Neuron (in vitro differentiated cells): ENCODE measurements around the gene DNAH5.

Experiments
- H2AFZ ChIP-seq: one replicate; pipeline ENCODE4 v1.6.1; 2013; ENCODE audit warnings: low read depth, mild to moderate bottlenecking, inconsistent platforms, low read length, moderate library complexity
- H3K27me3 ChIP-seq: one replicate; pipeline ENCODE4 v1.6.1; 2013; ENCODE audit warnings: low read length; ENCODE audit not compliant: insufficient read depth
- H3K36me3 ChIP-seq: one replicate; pipeline ENCODE4 v1.6.1; 2013; ENCODE audit warnings: low read length; ENCODE audit not compliant: insufficient read depth
- H3K4me1 ChIP-seq: one replicate; pipeline ENCODE4 v1.6.1; 2013; ENCODE audit warnings: low read length; ENCODE audit not compliant: insufficient read depth
- H3K4me3 ChIP-seq: 2 replicates; pipeline ENCODE4 v1.5.1; 2013; ENCODE audit warnings: mild to moderate bottlenecking, low read length, moderate library complexity
- H3K9me3 ChIP-seq: one replicate; pipeline ENCODE4 v1.6.1; 2013; ENCODE audit warnings: low read length

Gene DNAH5

DNA sequence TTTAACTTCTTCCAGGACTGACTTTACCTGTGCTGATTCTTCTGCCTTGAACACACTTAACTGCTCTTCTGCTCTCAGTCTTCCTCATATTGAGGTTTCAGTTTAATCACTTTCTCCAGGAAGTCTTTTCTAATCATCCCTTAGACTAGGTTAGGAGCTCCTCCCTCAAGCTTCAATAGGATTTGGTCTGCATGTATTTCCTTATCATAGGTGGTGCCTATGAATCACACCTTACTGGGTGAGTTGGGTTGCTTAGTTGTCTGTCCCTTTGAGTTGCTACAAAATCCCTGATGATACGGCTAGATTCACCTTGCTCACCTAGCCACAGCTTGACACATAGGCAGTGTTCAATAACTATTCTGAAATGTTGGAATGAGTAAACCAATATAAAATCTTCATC lies 164.4 kb downstream of the DNAH5 start:
- no peaks in the 10 kb centered on the region for H3K36me3 ChIP-seq
- no peak overlapping the region for H3K4me3 ChIP-seq
- no peaks in the 10 kb centered on the region for H3K27me3 ChIP-seq
- H3K9me3 ChIP-seq = no peaks in the 10 kb centered on the region
- H2AFZ ChIP-seq = no peak overlapping the region
- H3K4me1 ChIP-seq = no peaks in the 10 kb centered on the region

DNA sequence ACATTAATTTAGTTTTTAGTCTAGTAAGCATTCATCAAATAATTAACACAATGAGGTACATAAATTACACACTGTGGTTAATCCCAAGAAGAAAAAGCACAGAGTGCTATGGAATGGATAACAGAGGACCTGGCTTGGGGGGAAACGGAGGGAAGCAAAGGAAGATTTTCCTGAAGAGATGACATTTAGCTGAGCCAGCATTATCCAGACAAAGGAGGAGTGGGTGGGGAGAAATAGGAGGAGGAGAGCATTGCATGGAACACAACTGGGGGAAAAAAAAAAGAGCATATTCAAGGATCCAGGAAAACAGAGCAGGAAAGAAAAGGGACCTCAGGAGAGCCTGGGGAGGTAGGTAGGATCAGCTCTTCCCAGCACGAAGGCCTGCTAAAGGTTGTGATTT lies 170.8 kb downstream of the DNAH5 start:
- Histone ChIP-seq H3K4me3 (no peak overlapping the region), H3K4me1 (no peaks in the 10 kb centered on the region), H3K27me3 (peaks cover 2% of the 10 kb centered on the region), H2AFZ (no peak overlapping the region), H3K36me3 (no peaks in the 10 kb centered on the region), H3K9me3 (no peaks in the 10 kb centered on the region)

DNA sequence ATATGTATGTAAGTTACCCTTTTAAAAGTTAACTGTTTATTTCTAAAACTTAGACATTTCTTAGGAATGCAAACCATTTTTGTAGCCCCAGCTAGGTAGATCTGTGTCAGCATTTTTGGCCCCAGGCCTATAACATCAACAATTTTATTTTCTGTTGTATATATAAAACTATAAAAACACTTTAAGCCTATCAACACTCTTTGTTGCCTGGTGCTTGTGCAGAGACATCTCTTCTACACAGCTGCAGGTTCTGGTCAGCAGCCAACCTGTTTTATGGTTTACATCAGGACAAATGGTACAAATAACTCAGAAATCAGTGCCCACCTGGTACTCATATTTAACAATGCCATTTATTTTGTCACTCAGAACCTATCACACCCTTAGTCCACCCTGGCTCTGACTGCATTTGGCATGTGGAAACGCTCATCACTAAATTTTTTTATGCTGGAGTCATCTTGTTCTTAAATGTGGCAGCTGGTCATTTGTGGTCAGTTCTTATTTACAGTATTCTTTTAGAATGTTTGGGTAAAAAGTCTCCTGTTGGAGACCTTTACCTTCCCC lies 173.4 kb downstream of the DNAH5 start:
- no peaks in the 10 kb centered on the region for H3K9me3 ChIP-seq
- no peaks in the 10 kb centered on the region for H3K36me3 ChIP-seq

DNA sequence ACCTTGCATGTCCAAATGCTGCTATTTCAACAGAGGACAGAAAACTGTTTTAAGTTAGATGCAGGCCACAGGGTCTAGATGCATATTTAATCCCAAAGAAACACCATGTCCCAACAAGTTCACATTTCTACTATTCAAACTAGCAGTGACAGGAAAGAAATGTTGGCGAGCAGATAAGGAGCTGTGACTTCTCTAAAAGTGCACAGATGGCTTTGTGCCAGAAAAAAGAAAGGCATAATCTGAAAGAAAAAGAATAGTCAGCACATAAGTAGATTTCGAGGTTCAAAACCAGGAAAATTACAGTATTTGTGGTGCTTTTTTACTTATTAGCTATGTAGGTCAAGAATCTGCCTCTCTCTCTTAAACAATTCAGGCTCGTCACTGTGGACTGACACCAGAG lies 178.3 kb downstream of the DNAH5 start:
- no peaks in the 10 kb centered on the region for H3K36me3 ChIP-seq
- H3K9me3 ChIP-seq = no peaks in the 10 kb centered on the region
- no peaks in the 10 kb centered on the region for H3K27me3 ChIP-seq
- H3K4me1 ChIP-seq = no peaks in the 10 kb centered on the region
- no peak overlapping the region for H3K4me3 ChIP-seq
- no peak overlapping the region for H2AFZ ChIP-seq

More for the DNA sequence above, 173.4 kb downstream of the DNAH5 start:
- Histone ChIP-seq H3K27me3 (peaks cover 2% of the 10 kb centered on the region), H2AFZ (no peak overlapping the region), H3K4me1 (no peaks in the 10 kb centered on the region), H3K4me3 (no peak overlapping the region)

DNA sequence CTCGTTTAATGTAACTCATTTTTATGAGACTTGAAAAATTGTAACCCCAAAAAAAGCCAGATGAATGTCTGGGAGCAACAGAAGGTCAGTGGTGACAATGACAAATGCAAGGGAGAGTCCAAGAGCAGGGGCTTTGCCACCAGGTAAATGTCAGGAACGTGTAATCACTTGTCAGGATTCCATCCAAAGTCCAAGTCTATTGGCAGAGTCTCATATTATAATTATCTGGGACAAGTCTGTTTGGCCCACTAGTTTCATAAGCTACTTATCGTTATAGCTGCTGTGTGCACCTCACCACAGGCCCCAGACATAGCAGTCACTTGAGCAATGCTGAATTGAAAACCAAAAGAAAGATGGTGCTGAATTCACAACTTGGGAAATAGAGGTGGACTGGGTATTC lies 180.8 kb downstream of the DNAH5 start:
- Histone ChIP-seq H3K9me3 (no peaks in the 10 kb centered on the region), H2AFZ (no peak overlapping the region), H3K4me3 (no peak overlapping the region), H3K4me1 (no peaks in the 10 kb centered on the region), H3K36me3 (no peaks in the 10 kb centered on the region), H3K27me3 (no peaks in the 10 kb centered on the region)

DNA sequence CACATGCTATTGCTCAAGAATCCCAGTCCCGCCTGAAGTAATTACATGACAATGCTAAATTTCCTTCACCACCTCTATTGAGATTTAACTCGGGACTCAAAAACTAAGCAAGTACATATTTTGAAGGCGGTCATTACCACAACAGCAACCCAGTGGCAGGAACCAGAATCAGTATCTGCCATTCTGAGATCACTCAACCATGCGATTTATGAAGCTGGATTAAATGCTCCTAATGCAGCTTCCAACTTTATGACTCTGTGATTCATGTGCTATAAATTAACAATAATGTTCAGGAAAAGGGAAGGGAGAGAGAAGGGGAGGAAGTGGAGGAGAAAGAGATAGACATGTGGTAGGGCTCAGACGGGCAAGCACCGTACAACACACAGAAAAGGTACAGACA lies 194.7 kb downstream of the DNAH5 start:
- Histone ChIP-seq H3K9me3 (no peaks in the 10 kb centered on the region), H3K4me1 (no peaks in the 10 kb centered on the region), H3K4me3 (no peak overlapping the region), H3K27me3 (no peaks in the 10 kb centered on the region), H2AFZ (no peak overlapping the region), H3K36me3 (no peaks in the 10 kb centered on the region)

DNA sequence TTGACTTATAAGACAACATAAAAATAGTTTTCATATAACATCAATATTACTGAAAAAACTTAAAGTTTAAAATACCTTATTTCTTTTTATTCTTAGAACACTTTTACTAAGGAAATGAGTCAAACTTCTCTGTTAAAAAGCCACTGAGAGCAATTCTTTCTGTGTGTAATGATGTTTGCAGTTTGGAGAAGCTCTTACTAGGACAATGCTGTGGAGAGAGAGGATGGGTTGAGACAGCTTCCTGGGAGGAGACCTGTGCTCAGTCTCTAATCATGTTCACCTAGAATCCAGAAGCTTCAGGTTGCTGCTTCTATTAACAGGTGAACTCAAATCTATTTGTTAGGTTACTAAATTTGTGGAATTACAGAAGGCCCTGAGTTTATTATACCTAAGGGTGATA lies 198.5 kb downstream of the DNAH5 start:
- Histone ChIP-seq H2AFZ (no peak overlapping the region), H3K27me3 (no peaks in the 10 kb centered on the region), H3K4me3 (no peak overlapping the region), H3K9me3 (no peaks in the 10 kb centered on the region), H3K36me3 (no peaks in the 10 kb centered on the region), H3K4me1 (no peaks in the 10 kb centered on the region)

DNA sequence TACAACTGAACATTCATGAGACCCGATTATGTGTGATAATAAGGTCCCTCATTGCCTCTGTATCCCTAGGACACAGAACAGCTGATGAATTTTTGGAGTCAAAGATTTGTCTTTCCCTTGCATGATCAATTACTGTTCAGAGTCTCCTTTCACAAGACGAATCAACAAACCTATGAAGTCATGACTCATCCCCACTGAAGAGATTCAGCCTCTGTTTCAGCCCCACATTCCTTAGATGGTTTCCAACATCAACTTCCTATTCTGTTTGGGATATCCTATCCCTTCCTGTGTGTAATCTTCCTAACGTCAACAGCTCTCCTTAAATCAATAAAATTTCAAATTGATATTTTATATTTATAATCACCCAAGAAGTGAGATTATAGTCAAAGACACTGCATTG lies 199.0 kb downstream of the DNAH5 start:
- no peaks in the 10 kb centered on the region for H3K36me3 ChIP-seq
- no peaks in the 10 kb centered on the region for H3K9me3 ChIP-seq
- H3K4me3 ChIP-seq = no peak overlapping the region
- H2AFZ ChIP-seq = no peak overlapping the region
- no peaks in the 10 kb centered on the region for H3K4me1 ChIP-seq
- H3K27me3 ChIP-seq = no peaks in the 10 kb centered on the region

DNA sequence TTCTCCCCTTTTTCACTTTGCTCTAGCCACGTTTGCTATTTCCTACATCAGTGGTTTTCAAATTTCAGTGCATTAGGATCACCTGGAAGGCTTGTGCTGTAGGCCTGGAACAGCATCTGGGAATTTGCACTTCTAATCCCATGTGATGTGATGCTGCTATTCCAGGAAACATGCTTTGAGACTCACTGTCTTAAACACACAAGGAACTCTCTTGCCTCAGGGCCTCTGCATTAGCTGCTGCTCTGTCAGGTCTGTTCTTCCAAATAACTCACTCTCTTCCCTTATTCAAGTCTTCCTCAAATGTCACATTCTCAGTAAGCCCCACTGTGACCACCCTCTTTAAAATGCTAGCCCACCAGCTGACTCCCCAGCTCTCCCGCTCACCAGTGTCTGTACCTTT lies 204.0 kb downstream of the DNAH5 start:
- Histone ChIP-seq H3K4me1 (no peaks in the 10 kb centered on the region), H3K27me3 (no peaks in the 10 kb centered on the region), H3K36me3 (no peaks in the 10 kb centered on the region), H3K4me3 (no peak overlapping the region), H3K9me3 (no peaks in the 10 kb centered on the region), H2AFZ (no peak overlapping the region)

DNA sequence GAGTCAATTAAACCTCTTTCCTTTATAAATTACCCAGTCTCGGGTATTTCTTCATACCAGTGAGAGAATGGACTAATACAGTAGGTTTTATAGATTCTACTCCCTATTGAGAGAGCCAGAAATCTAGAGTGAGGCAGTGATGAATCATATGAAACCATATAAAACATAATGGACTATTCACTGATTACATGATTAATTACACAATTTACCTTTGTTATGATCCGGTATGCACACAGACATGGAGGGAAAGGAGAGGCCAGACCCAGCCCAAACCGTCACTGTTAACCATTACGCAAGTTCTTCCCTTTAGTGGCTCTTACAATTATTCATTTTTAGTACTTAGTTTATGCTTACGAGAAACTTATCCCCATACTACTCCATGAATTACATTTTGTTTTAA lies 205.0 kb downstream of the DNAH5 start:
- Histone ChIP-seq H3K9me3 (no peaks in the 10 kb centered on the region), H3K4me3 (no peak overlapping the region), H3K4me1 (no peaks in the 10 kb centered on the region), H2AFZ (no peak overlapping the region), H3K36me3 (no peaks in the 10 kb centered on the region), H3K27me3 (no peaks in the 10 kb centered on the region)

DNA sequence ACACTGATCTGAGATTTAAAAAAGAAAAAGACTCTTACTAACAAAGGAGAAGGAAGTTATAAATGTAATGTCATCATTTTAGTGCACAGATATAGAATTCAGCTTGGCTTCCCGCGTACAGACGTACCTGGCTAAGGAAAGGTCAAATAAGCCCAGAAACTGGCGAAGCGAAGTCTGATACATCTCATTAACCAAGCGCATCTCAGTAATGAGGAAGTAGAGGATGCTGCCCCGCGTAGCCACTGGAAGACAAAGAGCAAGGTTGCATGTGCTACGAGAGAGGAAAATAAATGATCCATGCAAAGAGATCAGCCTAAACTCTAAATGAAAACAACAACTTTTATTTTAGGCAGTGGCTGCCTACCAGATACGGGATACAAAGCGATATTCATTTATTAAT lies 208.8 kb downstream of the DNAH5 start:
- Histone ChIP-seq H3K9me3 (no peaks in the 10 kb centered on the region), H2AFZ (no peak overlapping the region), H3K27me3 (no peaks in the 10 kb centered on the region), H3K4me3 (no peak overlapping the region), H3K4me1 (no peaks in the 10 kb centered on the region), H3K36me3 (no peaks in the 10 kb centered on the region)

DNA sequence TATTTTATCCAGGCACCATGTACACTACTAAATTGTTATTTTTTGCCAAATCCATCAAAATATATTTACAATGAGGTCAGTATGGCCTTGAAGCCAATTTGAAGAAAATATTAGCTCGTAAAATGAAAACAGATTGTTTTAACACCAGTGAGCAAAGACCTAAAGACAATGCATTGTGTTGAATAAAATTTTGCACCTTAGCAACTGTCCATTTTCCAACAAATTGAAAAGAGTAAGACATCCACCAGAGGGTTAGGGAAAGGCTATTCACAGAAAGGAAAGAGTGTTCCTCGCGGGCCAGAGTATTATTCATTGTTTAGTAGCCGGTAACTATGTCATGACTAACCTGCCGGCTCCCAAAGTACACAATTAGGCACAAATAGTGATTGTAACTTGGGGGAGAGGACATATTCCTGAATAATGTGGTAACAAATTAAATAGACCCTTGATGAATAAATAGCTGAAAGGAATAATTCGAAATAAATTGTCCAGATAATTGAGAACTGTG lies 213.3 kb downstream of the DNAH5 start:
- Histone ChIP-seq H3K9me3 (no peaks in the 10 kb centered on the region), H3K4me1 (no peaks in the 10 kb centered on the region), H3K27me3 (no peaks in the 10 kb centered on the region), H3K4me3 (no peak overlapping the region), H2AFZ (no peak overlapping the region), H3K36me3 (no peaks in the 10 kb centered on the region)

DNA sequence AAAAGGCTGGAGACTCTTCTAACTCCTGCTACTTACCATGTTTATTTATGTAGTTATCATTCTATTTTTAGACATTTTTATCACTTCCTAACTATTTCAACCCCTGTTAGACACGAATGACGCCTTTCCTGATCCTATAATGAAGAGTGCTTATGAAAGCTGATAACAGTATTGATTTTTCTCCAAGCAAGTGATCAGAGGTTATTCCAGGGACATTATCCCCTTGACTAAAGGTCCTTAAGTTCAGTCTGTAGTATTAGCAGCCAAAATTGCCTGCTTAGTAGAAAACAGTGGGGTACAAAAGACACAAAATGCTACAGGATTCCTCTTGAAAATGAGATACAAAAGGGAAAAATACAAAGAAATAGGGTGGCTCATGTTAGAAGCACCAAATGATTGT lies 235.6 kb downstream of the DNAH5 start:
- Histone ChIP-seq H2AFZ (no peak overlapping the region), H3K9me3 (no peaks in the 10 kb centered on the region), H3K36me3 (no peaks in the 10 kb centered on the region), H3K4me1 (no peaks in the 10 kb centered on the region), H3K27me3 (no peaks in the 10 kb centered on the region), H3K4me3 (no peak overlapping the region)

DNA sequence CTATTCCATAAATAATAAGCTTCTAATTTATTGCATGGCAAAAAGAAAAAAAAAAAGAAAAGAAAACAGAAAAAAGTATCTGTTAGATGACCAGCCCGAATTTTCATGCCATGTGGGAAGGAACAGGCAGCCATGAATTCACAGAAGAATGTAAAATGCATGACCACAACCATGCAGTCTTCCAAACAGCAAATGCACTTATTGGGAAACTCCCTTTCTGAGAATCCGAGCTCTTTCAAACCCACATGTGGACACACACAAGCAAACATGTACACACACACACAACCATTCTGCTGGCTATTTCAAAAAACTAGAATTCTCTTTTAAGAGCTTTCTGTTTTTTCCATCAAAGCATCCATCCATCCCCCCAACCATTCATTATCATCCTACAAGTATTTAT lies 236.1 kb downstream of the DNAH5 start:
- no peak overlapping the region for H3K4me3 ChIP-seq
- H3K9me3 ChIP-seq = no peaks in the 10 kb centered on the region
- no peaks in the 10 kb centered on the region for H3K4me1 ChIP-seq
- no peaks in the 10 kb centered on the region for H3K27me3 ChIP-seq
- H2AFZ ChIP-seq = no peak overlapping the region
- H3K36me3 ChIP-seq = no peaks in the 10 kb centered on the region
